H1 (cell line): ENCODE measurements around the gene DTX4. TPM values are rescaled to one million over a fixed set of nuclear protein-coding genes. Genes with fewer than 3 reads are reported as not detected.

Experiments used
- CHD7 ChIP-seq: fragments of 300-600 bp; sonication (generic); IDR thresholded peaks from 2 replicates; pipeline ENCODE4 v1.7.1; 2012; ENCODE audit warnings: low read length, moderate library complexity, mild to moderate bottlenecking, inconsistent platforms; ENCODE audit not compliant: insufficient replicate concordance
- polyA plus RNA-seq, 7 experiments: library from polyadenylated mRNA; depleted of rRNA in 3 of 7; stranded (reverse) in 5 of 7; unstranded in 2 of 7; fragments of >200 nt in 5 of 7; fragments of 200-250 nt in 2 of 7; gene quantifications; 1 replicate in 5 of 7; 2 replicates in 1 of 7; 4 replicates in 1 of 7; pipeline versions ENCODE4 v1.2.1 to v1.2.3, GENCODE V29; 2011 to 2013; ENCODE audit warnings: missing spikeins in 2 of 7, mixed read lengths in 2 of 7
- total RNA-seq: library from RNA; stranded (reverse); fragmentation: NEBNext Ultra II Directional; extraction: Animal tissue kit (Norgen Biotek cat#: 25700); gene quantifications from 2 replicates; pipeline ENCODE4 v1.2.1, GENCODE V29; 2021

DTX4 gene
- total and polyA plus RNA-seq, 2 of the 8 experiments (the other 6 are each of a cell fraction or from before 2014, with no cell fraction given), result 5.1 to 18.8 TPM

DNA sequence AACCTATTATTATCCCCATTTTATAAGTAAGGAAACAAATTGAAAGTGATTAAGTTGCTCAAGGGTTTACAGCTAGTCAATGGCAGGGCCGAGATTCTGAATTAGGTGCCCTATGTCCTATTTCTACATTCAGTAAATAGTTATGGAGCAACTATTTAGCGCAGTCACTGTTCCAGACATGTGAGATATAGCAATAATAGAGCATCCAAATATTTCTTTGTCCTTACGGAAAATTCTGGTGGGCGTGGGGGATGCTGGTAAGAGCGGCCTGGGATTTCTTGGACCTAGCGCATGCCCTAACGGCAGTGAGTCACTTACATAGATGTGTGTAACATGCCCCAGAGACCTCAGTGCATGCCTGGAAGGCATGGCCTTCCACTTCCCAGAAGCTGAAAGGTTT is 4.4 kb downstream of the DTX4 start (continued):
- TF ChIP-seq CHD7, result no peak
